GM12878 (cell line): ENCODE measurements around the gene TMEM140. TPM values are rescaled to one million over a fixed set of nuclear protein-coding genes. Genes with fewer than 3 reads are reported as not detected.

ENCODE experiments used
- ATAC-seq: fragments of 200-7000 bp; cut with Tn5 transposase; 3 replicates; pipeline ENCODE4 v1.9.1; 2020; ENCODE audit warnings: mild to moderate bottlenecking, moderate library complexity
- BruUV-seq: library from RNA; stranded (reverse); fragments of 400-500 nt; replicated peaks from 2 replicates; lab custom pipeline; 2021; lab: Mats Ljungman, UMichigan
- CTCF ChIA-PET: fragments of 300-600 bp; sonication (Branson Sonifier 250); formaldehyde crosslinking; extraction: SDS; loops from one replicate; lab custom pipeline; 2021; ENCODE audit warnings: inconsistent platforms; lab: Yijun Ruan, JAX
- POLR2A ChIA-PET: fragments of 350-600 bp; formaldehyde crosslinking; extraction: SDS; loops from one replicate; lab custom pipeline; 2021; ENCODE audit warnings: inconsistent platforms; lab: Charles Lee
- RAD21 ChIA-PET: fragments of 300-600 bp; sonication (Branson Sonifier 250); formaldehyde crosslinking; loops from one replicate; lab custom pipeline; 2023; ENCODE audit warnings: antibody characterized with exemption; ENCODE audit not compliant: unreplicated experiment; lab: Charles Lee
- SMC1A ChIA-PET: fragments of 300-600 bp; sonication (Branson Sonifier 250); formaldehyde crosslinking; loops from one replicate; lab custom pipeline; 2023; ENCODE audit not compliant: unreplicated experiment, uncharacterized antibody; lab: Charles Lee
- DNase-seq: peaks from one replicate; pipeline ENCODE4 v3.0.0-alpha.2; 2011; ENCODE audit warnings: low read depth, low spot score
- FAIRE-seq: peaks from 3 replicates; lab custom pipeline; 2011; peaks lifted over from hg19 to GRCh38; lab: Jason Lieb, UNC
- H2AFZ ChIP-seq: 2 replicates; pipeline ENCODE4 v1.6.0; 2011; ENCODE audit warnings: low read depth, low read length, control low read depth; ENCODE audit not compliant: control insufficient read depth
- H3K27ac ChIP-seq: 2 replicates; pipeline ENCODE4 v1.5.1; 2011; ENCODE audit warnings: control low read depth; ENCODE audit not compliant: control insufficient read depth, insufficient read depth
- H3K27me3 ChIP-seq, 2 experiments: replicated peaks in 1 of 2; 2 replicates each; pipeline versions ENCODE4 v1.6.0 to v1.6.1; 2011; ENCODE audit warnings: low read length in 1 of 2; ENCODE audit not compliant: control insufficient read depth in 2 of 2, insufficient read depth in 2 of 2
- H3K36me3 ChIP-seq, 2 experiments: 2 replicates each; pipeline ENCODE4 v1.5.1; 2011; ENCODE audit warnings: low read length in 1 of 2; ENCODE audit not compliant: control insufficient read depth in 2 of 2, insufficient read depth in 2 of 2
- H3K4me1 ChIP-seq: 2 replicates; pipeline ENCODE4 v1.6.1; 2011; ENCODE audit warnings: mild to moderate bottlenecking, low read length, moderate library complexity, mixed read lengths; ENCODE audit not compliant: control insufficient read depth, insufficient read depth
- H3K4me2 ChIP-seq: 2 replicates; pipeline ENCODE4 v1.6.0; 2011; ENCODE audit warnings: control low read depth; ENCODE audit not compliant: control insufficient read depth, insufficient read depth
- H3K4me3 ChIP-seq: fragments of 200-600 bp; sonication (generic); 2 replicates; pipeline ENCODE4 v1.5.1; 2016
- H3K79me2 ChIP-seq: 2 replicates; pipeline ENCODE4 v1.6.0; 2011; ENCODE audit warnings: low read length; ENCODE audit not compliant: control insufficient read depth, insufficient read depth
- H3K9ac ChIP-seq: 2 replicates; pipeline ENCODE4 v1.8.0; 2011; ENCODE audit warnings: low read length, control low read depth, mixed read lengths; ENCODE audit not compliant: control insufficient read depth, insufficient read depth
- H3K9me3 ChIP-seq: replicated peaks from 3 replicates; pipeline ENCODE4 v1.5.1; 2011; ENCODE audit warnings: mild to moderate bottlenecking, low read length; ENCODE audit not compliant: control insufficient read depth, insufficient read depth
- H4K20me1 ChIP-seq: 2 replicates; pipeline ENCODE4 v1.6.0; 2011; ENCODE audit not compliant: control insufficient read depth, insufficient read depth
- CEBPB ChIP-seq, 2 experiments: fragments of 150-350 bp in 1 of 2; IDR thresholded peaks; 2 replicates each; pipeline ENCODE4 v1.6.1; 2012 to 2014; ENCODE audit warnings: low read depth in 2 of 2, low read length in 2 of 2, borderline replicate concordance in 1 of 2, inconsistent platforms in 1 of 2
- PKNOX1 ChIP-seq: fragments of 450-650 bp; IDR thresholded peaks from 2 replicates; pipeline ENCODE4 v1.6.1; 2016; ENCODE audit warnings: mild to moderate bottlenecking
- TCF7 ChIP-seq: IDR thresholded peaks from 2 replicates; pipeline ENCODE4 v1.6.1; 2014; ENCODE audit warnings: antibody characterized with exemption, borderline replicate concordance
- WGBS: methylation state at CpG from one replicate; pipeline ENCODE4 v1.1.6; 2016; ENCODE audit warnings: low lambda C conversion rate; ENCODE audit not compliant: insufficient replicate concordance, insufficient coverage; ENCODE audit errors: missing lambda C conversion rate; 5-methylcytosine and 5-hydroxymethylcytosine counted together
- in situ Hi-C: fragments of 300-500 bp; cut with MboI; formaldehyde crosslinking; loops from 9 replicates; pipeline ENCODE4 v1.14.3; 2018; ENCODE audit warnings: mixed read lengths
- intact Hi-C: fragments of 100-400 bp; cut with micrococcal nuclease; formaldehyde crosslinking; loops from one replicate; pipeline ENCODE4 v1.14.2; 2022; ENCODE audit not compliant: unreplicated experiment
- polyA plus RNA-seq, 11 experiments: library from polyadenylated mRNA; depleted of rRNA in 4 of 11; unstranded in 6 of 11; stranded (reverse) in 5 of 11; fragments of >200 nt; fragmentation: Nextera tagmentation in 4 of 11; fragmentation: Illumina TruSeq in 1 of 11; extraction: Ambion mirVana in 4 of 11; extraction: Trizol in 1 of 11; gene quantifications; 1 replicate in 1 of 11; 2 replicates in 10 of 11; pipeline versions ENCODE4 v1.2.1 to v1.2.3, GENCODE V29; 2011 to 2016; ENCODE audit warnings: inconsistent platforms in 2 of 11, missing spikeins in 2 of 11, low read depth in 1 of 11
- total RNA-seq, 4 experiments: library from RNA; depleted of rRNA in 3 of 4; stranded (reverse); fragments of >200 nt in 3 of 4; fragmentation: Illumina TruSeq in 1 of 4; extraction: Trizol in 1 of 4; gene quantifications; 2 replicates each; pipeline versions ENCODE4 v1.2.1 to v1.2.3, GENCODE V29; 2013 to 2021
- TF ChIP-seq, protein P1 (sequence below), 3 experiments: IDR thresholded peaks in 2 of 3; conservative IDR thresholded peaks in 1 of 3; 2 replicates each; pipeline ENCODE4 v1.5.1; 2011; ENCODE audit warnings: low read depth in 3 of 3, low read length in 3 of 3, mild to moderate bottlenecking in 3 of 3, control low read depth in 2 of 3, moderate library complexity in 2 of 3, inconsistent platforms in 1 of 3, mixed read lengths in 1 of 3; ENCODE audit not compliant: control insufficient read depth in 2 of 3, insufficient read depth in 1 of 3; ENCODE audit errors: extremely low read depth in 1 of 3

The TMEM140 gene
- total and polyA plus RNA-seq, 10 of the 15 experiments (the other 5 are each of a cell fraction or from before 2014, with no cell fraction given), result 0.85 to 20.7 (median 3.3) TPM

- DNase-seq, result no peak
- RAD21 ChIA-PET, result interaction anchor here (1.1 to 11.6 kb wide), 3 partner anchors 9 to 30 kb away, joined by 3 to 151 read pairs (median 146); partner anchors contain the start of genes TMEM140 and WDR91
- ATAC-seq, result peak; percentile 3; the same call in 2 of the 3 replicates
- Histone ChIP-seq H3K79me2 (peaks cover 52% of the 10 kb centered on the region), H3K9ac (no peak overlapping the region), H3K36me3 (peaks cover 7 to 40% of the 10 kb centered on the region in 2 experiments), H3K27me3 (no peaks in the 10 kb centered on the region), H3K9me3 (peaks cover 43% of the 10 kb centered on the region), H3K4me2 (peak overlapping the region; percentile 36), H3K4me3 (0 out of 2 replicates have a peak overlapping the region, but pooled peaks have one; percentile 51), H4K20me1 (no peaks in the 10 kb centered on the region), H3K4me1 (no peaks in the 10 kb centered on the region; the same call in 1 of the 2 replicates), H3K27ac (no peak overlapping the region), H2AFZ (no peak overlapping the region)
- intact Hi-C loops, result no loop called here
- in situ Hi-C loops, result no loop called here
- no TSS peak for BruUV-seq
- SMC1A ChIA-PET, result interaction anchor here (1.0 to 8.9 kb wide), 6 partner anchors 10 to 190 kb away, joined by 3 to 135 read pairs (median 4); no protein-coding TSS in a partner anchor
- CTCF ChIA-PET, result interaction anchor here (1.2 to 12.2 kb wide), 4 partner anchors 11 to 43 kb away, joined by 3 to 135 read pairs (median 56); partner anchors contain the start of gene WDR91
- POLR2A ChIA-PET, result interaction anchor here (1.0 to 12.2 kb wide), 3 partner anchors 9 to 32 kb away, joined by 3 to 155 read pairs (median 96); partner anchors contain the start of gene WDR91
- 98% methylated on average over 9 of the region's 9 CpGs for WGBS
- no peak for FAIRE-seq
- TF ChIP-seq CEBPB (IDR thresholded peaks at IDR 0.05; ENCODE audit: borderline replicate concordance in 1 of 2, low read depth in 2 of 2, low read length in 2 of 2) (no peak), PKNOX1 (no peak), TCF7 (no peak)
- TF ChIP-seq, protein P1, sequence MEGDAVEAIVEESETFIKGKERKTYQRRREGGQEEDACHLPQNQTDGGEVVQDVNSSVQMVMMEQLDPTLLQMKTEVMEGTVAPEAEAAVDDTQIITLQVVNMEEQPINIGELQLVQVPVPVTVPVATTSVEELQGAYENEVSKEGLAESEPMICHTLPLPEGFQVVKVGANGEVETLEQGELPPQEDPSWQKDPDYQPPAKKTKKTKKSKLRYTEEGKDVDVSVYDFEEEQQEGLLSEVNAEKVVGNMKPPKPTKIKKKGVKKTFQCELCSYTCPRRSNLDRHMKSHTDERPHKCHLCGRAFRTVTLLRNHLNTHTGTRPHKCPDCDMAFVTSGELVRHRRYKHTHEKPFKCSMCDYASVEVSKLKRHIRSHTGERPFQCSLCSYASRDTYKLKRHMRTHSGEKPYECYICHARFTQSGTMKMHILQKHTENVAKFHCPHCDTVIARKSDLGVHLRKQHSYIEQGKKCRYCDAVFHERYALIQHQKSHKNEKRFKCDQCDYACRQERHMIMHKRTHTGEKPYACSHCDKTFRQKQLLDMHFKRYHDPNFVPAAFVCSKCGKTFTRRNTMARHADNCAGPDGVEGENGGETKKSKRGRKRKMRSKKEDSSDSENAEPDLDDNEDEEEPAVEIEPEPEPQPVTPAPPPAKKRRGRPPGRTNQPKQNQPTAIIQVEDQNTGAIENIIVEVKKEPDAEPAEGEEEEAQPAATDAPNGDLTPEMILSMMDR (IDR thresholded peaks at IDR 0.05 in 2 of 3, conservative IDR thresholded peaks at IDR 0.05 in 1 of 3; ENCODE audit: control insufficient read depth in 2 of 3, extremely low read depth in 1 of 3, insufficient read depth in 1 of 3, low read depth in 3 of 3, low read length in 3 of 3), result no peak
Observed at GRCh38 chr7:135177028-135177696, 29.3 kb downstream of the TMEM140 start.
